HG03135 (cell line): ENCODE data around the gene SRGAP1.
"Not testable (repeated sequence)": the region's sequence is repeated elsewhere in the genome, so short reads cannot be mapped to it uniquely, and the experiment has no call there.

Source experiments
- ATAC-seq: cut with Tn5 transposase; IDR thresholded peaks from one replicate; pipeline ENCODE4 v1.9.1; 2021; ENCODE audit warnings: mild to moderate bottlenecking, moderate library complexity; ENCODE audit not compliant: unreplicated experiment

Gene SRGAP1

DNA sequence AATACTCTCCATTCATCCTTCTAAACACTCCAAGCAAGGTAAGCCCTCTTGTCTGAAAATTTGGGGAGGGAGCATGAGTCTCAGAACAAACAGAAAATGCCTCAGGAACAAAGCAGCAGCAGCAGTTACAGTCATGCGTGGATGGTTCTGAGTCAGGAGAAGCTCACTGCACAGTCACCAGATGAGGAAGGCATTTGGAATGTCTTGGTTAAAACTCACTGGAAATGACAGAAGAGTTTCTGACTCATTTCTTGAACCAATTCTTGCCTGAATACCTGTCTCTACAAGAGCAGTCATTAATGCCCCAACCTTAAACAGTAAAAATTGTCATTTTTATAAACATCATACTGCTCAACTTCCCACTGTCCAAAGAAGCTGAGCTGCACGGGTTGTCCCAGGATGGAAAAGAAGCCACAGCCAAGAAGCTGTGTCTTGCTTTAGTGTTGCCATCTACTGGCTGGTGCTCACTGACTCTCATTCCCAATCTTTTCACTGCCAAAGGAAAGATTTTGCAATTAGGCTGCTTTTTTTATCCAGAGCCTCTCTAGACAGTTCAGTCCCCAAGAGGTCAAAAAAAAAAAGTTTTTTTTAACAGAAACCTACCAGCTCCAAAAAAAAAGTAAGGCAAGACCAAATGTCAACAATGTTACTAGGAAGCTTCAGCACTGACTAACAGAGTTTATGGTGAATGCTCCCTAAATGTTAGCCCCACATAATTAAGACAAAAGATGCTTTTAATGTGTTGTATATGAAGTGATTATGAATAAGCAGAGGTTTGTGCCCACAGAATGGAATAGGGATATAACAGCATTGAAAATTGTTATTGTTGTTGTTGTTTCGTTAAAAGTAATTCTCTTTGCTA, 337.2 kb downstream of the SRGAP1 start:
- no peak for ATAC-seq

DNA sequence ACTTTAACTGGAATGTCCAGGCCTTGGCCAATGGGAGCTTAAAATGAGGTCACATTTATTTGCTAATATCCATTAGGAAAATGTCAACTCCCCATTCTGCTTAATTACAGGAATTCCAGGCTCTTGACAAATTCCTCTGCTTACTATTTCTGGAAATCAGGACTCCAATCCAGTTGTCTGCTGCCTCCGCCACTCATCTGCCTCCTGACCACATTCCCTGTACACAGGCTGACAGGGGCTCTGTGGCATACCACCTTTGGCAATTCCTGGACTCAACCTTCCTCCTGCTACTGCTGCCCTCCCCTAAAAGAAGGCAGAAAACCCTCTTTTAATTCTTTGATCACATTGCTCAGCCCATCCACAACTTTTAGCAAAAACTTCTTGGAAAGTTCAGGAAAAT, 339.7 kb downstream of the SRGAP1 start:
- ATAC-seq = no peak

DNA sequence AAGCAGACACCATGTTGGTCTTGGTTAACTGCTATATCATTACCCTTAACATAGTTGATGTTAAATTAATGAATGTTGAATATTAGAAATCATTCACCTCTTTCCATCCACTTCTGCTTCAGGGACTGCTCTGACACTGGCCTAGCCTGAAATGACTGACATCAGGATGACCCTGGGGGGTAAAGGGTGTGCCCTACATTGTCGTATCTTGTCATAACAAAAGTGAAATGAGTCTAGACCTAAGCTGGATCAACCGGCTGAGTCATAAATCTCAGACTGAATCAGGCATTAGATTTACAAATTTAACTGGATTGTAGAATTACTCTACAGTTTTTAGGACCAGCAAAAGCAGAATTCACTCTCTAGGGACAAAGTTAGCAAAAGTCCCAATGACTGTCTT, 342.3 kb downstream of the SRGAP1 start:
- ATAC-seq = peak; percentile 75

DNA sequence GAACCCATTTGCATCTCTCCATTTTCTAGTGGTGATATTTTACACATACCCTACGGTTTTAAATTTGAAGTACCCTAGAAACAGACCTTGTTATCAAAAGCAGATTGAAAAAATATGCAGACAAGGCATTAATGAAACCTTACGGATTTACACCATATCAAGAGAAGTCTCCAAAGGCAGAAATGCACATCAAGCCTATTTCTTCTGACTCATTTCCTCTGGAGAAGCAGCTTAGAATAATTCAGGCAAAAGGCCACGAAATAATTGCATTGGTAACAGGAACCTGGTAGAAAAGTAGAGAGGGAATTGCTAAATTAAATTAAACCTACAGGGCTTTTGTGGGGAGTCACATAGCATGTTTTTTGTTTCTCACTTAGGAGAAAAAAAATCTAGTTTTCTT, 342.9 kb downstream of the SRGAP1 start:
- no peak for ATAC-seq

DNA sequence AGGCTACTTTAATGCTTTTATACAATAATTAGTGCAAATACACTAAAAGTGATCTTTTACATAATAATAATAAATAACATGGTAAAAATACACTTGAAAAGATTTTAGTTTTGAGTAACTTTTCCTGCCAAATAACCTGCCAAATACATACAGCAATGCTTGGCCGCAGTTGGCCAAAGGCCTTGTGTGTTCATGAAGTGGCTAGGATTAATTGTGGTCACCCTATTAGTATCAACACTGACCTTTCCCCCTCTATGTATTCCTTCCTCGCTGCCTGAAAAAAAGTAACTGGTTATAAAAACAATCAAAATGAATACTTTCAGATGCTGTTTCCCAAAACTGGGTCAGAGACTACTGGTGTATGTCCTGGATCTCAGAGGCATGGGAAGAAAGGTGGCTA, 343.3 kb downstream of the SRGAP1 start:
- no peak for ATAC-seq

DNA sequence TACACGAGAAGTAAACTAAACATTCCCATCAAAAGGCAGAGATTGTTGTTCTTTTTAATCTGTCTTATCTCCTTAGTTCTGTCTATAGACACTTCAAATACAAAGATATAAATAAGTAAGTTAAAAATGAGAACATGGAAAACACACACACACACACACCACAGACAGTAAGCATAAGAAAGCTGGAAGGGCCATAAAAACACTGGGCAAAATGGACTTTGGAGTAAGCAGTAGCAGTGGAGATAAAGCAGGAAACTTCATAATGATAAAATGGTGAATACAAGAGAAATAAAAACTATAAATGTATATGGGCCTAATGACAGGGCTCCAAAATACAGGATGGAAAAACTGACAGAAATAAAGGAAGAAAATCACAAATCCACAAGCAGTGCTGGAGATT, 345.0 kb downstream of the SRGAP1 start:
- no peak for ATAC-seq

DNA sequence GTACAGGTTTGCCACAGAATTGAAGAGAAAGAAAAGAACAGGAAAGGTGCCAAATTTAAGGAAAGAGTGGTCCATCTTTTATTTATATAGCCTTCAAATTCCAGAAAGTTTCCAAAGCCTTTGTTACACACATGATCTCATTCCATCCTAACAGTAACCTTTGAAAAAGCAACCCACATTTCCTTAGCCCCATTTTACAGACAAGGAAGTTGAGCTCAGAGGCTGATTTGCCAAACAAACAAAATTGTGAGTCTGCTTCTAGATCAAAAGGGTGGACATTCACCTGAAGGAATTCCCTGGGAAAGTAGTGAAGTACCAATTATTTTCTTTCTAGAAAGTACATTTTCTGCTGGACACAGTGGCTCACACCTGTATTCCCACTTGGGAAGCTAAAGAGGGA, 345.6 kb downstream of the SRGAP1 start:
- no peak for ATAC-seq

DNA sequence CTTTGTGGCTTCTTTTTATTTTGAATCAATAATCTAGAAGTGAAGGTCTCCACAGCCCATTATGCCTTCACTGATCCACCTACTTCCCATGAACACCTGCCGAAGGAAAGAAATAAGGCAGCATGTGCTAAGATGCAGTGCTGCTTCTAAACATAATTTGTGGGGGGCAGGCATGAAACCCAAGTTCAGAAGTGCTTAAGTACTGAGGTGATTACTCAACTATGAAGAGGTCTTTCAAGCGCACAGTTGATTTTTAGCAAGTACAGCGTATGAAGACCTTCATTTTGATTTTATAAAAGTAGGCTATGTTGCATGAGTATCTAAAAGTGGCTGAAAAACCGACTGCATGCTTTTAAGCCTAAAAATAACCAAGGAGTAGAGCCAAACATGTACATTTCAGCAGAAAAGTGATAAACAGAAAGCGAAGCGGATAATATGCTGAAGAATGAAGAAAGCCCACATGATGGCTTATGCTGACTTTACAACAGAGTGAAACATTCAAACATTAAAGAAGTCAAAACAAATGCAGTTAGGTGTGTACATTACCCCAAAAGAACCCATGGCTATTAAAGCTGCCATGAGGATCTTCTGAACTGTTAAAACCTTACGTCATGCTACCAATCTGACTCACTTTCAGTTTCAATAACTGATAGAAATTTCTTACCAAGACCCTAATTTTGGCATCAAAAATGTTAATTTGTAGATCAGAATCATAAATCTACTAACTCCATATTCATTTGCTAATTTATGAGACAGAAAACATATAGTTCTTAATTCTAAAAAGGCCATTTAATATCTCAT, 348.3 kb downstream of the SRGAP1 start:
- peak; percentile 95 for ATAC-seq

DNA sequence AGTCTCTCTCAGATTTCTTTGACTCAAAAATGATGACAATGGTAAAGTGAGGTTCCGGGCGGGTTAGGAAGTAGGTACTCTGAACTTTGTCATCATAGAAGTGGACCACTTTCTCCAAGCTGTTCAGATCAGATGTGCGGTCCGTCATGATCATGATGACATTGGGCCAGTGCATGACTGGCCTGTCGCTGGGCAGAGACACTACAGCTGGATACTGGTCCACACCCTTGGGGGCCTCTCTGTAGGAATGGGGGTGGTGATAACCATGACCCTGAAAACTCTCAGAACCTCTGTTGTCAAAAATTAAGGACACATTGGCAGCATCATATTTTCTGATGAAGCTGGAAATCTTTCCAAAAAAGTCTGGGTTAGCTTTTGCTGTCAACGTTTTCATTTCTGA, 349.4 kb downstream of the SRGAP1 start:
- no peak for ATAC-seq

DNA sequence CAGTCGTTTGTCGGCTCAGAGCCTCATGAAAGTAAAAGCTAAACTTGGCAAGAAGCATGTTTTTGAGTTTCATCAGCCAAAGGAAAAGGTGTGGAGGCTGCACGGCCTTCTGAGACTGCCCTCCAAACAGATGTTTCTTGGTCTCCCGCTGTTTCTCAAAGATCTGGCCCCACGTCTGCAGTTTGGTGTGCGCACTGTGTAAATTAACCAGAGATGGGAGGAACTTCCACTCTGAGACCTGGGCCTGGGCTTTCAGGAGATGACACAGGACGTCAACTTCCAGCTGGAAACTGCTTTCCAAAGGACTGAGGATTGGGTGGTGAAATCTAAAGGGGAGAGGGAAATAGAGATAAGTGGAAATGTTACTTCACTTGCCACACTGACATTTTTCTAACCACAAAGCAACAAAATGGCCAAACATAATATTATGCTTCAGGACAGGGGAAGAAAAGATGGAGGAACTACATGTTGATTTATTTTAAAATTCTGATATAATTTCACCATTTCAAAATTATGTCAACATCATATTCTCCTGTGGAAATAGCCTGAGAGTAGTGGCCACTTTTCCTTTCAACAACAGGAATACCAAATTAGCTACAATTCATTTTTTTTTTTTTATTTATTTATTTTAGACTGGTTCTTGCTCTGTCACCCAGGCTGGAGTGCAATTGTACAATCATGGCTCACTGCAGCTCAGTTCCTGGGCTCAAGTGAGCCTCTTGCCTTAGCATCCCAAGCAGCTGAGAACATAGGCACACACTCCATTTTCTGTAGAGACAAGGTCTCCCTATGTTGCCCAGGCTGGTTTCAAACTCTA, 350.0 kb downstream of the SRGAP1 start:
- no peak for ATAC-seq

DNA sequence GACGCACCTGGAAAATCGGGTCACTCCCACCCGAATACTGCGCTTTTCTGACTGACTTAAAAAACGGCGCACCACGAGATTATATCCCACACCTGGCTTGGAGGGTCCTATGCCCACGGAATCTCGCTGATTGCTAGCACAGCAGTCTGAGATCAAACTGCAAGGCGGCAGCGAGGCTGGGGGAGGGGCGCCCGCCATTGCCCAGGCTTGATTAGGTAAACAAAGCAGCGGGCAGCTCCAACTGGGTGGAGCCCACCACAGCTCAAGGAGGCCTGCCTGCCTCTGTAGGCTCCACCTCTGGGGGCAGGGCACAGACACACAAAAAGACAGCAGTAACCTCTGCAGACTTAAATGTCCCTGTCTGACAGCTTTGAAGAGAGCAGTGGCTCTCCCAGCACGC, 351.3 kb downstream of the SRGAP1 start:
- ATAC-seq = not testable (repeated sequence)

DNA sequence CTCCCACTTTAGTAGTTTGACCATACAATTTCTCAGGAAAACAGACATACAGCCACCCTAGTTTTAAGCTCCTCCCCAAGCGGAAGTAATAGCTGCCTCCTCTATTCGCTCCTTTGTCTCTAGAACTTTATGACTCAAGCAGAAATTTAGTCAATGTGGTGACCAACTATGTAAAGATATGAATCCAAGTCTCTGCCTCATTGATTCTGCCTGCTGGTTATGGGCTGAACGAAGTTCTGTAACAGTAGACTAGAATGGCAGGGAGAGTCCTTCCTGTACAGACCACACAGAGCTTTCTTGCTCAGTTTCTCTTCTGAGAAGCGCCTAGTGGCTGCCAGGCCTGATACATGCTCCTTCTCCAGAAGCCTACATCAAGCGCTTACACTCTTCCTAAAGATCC, 358.5 kb downstream of the SRGAP1 start:
- no peak for ATAC-seq

DNA sequence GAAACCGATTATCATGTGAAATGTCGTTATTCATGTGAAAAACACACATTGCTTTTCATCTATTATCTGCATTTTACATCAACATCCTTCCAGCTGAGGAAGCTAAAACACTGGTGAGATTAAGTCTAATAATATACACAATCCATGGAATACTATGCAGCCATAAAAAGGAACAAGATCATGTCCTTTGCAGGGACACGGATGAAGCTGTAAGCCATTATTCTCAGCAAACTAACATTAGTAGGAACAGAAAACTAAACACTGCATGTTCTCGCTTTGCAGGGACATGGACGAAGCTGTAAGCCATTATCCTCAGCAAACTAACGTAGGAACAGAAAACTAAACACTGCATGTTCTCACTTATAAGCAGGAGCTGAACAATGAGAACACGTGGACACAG, 359.3 kb downstream of the SRGAP1 start:
- no peak for ATAC-seq

DNA sequence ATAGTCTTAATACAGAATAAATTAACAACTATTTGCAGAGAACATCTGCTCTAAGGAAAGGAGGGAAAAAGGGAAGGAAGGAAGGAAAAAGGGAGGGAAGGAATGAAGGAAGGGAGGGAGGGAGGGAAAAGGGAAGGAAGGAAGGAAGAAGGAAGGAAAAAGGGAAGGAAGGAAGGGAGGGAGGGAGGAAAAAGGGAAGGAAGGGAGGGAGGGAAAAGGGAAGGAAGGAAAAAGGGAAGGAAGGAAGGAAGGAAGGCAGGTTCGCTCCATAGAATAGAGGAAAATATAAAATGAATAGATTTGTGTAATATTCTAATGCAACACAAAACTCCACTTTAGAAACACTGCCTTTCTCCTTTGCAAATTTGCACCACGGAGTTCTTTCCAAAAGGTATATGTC, 361.0 kb downstream of the SRGAP1 start:
- ATAC-seq = no peak

DNA sequence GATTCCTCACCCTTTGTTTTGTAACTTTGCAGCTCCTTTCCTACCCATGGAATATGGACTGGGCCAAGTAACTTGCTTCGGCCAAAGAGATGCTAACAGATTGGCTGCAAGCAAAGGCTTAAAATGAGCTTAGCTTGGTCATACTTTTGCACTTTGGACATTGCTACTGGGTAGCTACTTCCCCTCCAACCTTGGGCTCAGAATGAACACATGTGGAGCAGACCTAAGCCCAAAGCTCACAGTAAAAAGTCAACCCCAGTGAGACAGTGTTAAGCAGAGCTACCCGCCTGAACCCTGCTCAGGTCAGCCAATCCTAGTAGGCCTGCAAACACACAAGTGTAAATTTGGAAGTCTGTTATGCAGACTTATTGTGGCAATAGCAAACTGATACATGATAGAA, 363.0 kb downstream of the SRGAP1 start:
- no peak for ATAC-seq
